ENCODE results near the gene CAPN7. TPM values are rescaled to one million over a fixed set of nuclear protein-coding genes. Genes with fewer than 3 reads are reported as not detected.

CAPN7 gene
- polyA plus RNA-seq, 3 donors: 11.7 to 20.8 (median 14.7) TPM

DNA sequence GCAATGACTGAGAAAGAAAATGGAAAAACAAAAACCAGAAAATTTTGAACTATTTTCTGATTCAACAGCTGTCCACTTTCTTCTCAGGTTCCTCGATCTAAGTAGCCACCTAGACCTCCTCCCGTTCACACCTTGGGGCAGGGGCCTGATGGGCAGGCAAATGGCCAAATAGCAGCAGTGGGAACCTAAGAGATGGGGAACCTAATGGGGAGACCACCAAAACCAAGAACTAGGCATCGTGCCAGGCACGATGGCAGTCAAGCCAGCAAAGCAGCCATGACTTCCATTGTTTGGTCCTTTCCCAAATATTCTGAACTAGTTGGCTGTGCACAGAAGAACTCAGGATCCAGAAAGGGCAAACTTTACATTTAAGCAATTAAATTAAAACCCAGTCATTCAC is 57.1 kb downstream of the CAPN7 start:
- TF ChIP-seq, protein P1, sequence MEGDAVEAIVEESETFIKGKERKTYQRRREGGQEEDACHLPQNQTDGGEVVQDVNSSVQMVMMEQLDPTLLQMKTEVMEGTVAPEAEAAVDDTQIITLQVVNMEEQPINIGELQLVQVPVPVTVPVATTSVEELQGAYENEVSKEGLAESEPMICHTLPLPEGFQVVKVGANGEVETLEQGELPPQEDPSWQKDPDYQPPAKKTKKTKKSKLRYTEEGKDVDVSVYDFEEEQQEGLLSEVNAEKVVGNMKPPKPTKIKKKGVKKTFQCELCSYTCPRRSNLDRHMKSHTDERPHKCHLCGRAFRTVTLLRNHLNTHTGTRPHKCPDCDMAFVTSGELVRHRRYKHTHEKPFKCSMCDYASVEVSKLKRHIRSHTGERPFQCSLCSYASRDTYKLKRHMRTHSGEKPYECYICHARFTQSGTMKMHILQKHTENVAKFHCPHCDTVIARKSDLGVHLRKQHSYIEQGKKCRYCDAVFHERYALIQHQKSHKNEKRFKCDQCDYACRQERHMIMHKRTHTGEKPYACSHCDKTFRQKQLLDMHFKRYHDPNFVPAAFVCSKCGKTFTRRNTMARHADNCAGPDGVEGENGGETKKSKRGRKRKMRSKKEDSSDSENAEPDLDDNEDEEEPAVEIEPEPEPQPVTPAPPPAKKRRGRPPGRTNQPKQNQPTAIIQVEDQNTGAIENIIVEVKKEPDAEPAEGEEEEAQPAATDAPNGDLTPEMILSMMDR (IDR thresholded peaks at IDR 0.05): no peak
- Mint-ChIP-seq H3K4me3 (no peak overlapping the region), H3K27me3 (ENCODE audit: low read depth in 3 of 3) (peaks cover 0 to 10% (median 2%) of the 10 kb centered on the region in 3 donors), H3K27ac (no peak overlapping the region), H3K9me3 (no peaks in the 10 kb centered on the region), H3K36me3 (peaks cover 72 to 73% of the 10 kb centered on the region in 2 donors), H3K4me1 (peaks cover 4% of the 10 kb centered on the region)
- no peaks in the 10 kb centered on the region for H3K9me3 ChIP-seq (replicated peaks in 1 of 2; ENCODE audit: control insufficient read depth in 1 of 2, insufficient read depth in 1 of 2, low read length in 2 of 2)
- 67% methylated on average over 2 of the region's 4 CpGs for WGBS (ENCODE audit: insufficient coverage)
- no peak overlapping the region for H3K4me3 ChIP-seq (replicated peaks in 1 of 3; ENCODE audit: low read depth in 2 of 3, low read length in 3 of 3)
- DNase-seq: no peak
- H3K9ac ChIP-seq (ENCODE audit: insufficient read depth, low read length, poor library complexity, severe bottlenecking): no peak overlapping the region
- H3K79me2 ChIP-seq (ENCODE audit: insufficient read depth, low read length): no peaks in the 10 kb centered on the region
- no peak overlapping the region for H3K4me2 ChIP-seq (replicated peaks; ENCODE audit: extremely low read depth, low read length, poor library complexity, severe bottlenecking)
- H4K20me1 ChIP-seq (ENCODE audit: insufficient read depth, low read length): peaks cover 82% of the 10 kb centered on the region
- no peaks in the 10 kb centered on the region for H3K27me3 ChIP-seq (ENCODE audit: control insufficient read depth in 2 of 2, insufficient read depth in 2 of 2, low read length in 2 of 2)
- peaks cover 56 to 72% of the 10 kb centered on the region in 2 donors for H3K36me3 ChIP-seq (replicated peaks in 1 of 2; ENCODE audit: control insufficient read depth in 1 of 2, insufficient read depth in 2 of 2, low read length in 2 of 2)
- H2AFZ ChIP-seq (ENCODE audit: insufficient read depth, low read depth, low read length, poor library complexity, severe bottlenecking): no peak overlapping the region
- H3K27ac ChIP-seq (ENCODE audit: low read depth in 1 of 2, low read length in 2 of 2): no peak overlapping the region
- H3K4me1 ChIP-seq (ENCODE audit: control insufficient read depth in 1 of 2, insufficient read depth in 2 of 2, low read length in 2 of 2): peaks cover 2 to 3% of the 10 kb centered on the region in 2 donors
- intact Hi-C loops (cut with micrococcal nuclease): loop anchor here in 1 of 2 donors (10.0 kb wide), 1 partner anchor 292 kb away; no protein-coding TSS in a partner anchor

DNA sequence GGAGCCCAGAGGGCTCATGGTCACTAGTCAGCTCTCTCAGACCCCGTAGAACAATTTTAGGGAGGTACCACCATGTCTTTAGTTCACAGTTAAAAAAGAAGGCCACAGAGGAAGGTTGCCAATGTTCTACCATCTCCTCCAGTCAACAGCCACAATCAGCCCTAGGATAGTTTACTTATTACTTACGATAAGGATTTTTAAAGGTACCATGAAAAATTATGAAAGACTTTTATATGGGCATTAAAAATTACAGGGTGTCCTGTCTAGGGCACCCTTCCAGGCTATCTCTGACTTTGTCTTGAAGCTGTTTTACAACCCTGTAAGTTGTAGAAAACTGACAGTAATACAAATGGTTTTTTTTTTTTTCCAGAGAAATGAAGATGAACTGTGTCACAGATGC is 57.9 kb downstream of the CAPN7 start:
- Histone ChIP-seq H3K4me2 (replicated peaks; ENCODE audit: extremely low read depth, low read length, poor library complexity, severe bottlenecking) (no peak overlapping the region), H3K4me3 (replicated peaks in 1 of 3; ENCODE audit: low read depth in 2 of 3, low read length in 3 of 3) (no peak overlapping the region), H3K27ac (ENCODE audit: low read depth in 1 of 2, low read length in 2 of 2) (no peak overlapping the region), H3K9me3 (replicated peaks in 1 of 2; ENCODE audit: control insufficient read depth in 1 of 2, insufficient read depth in 1 of 2, low read length in 2 of 2) (no peaks in the 10 kb centered on the region), H3K36me3 (replicated peaks in 1 of 2; ENCODE audit: control insufficient read depth in 1 of 2, insufficient read depth in 2 of 2, low read length in 2 of 2) (peaks cover 48 to 64% of the 10 kb centered on the region in 2 donors), H2AFZ (ENCODE audit: insufficient read depth, low read depth, low read length, poor library complexity, severe bottlenecking) (no peak overlapping the region), H3K79me2 (ENCODE audit: insufficient read depth, low read length) (no peaks in the 10 kb centered on the region), H3K27me3 (ENCODE audit: control insufficient read depth in 2 of 2, insufficient read depth in 2 of 2, low read length in 2 of 2) (no peaks in the 10 kb centered on the region), H3K9ac (ENCODE audit: insufficient read depth, low read length, poor library complexity, severe bottlenecking) (no peak overlapping the region), H3K4me1 (ENCODE audit: control insufficient read depth in 1 of 2, insufficient read depth in 2 of 2, low read length in 2 of 2) (peaks cover 10 to 11% of the 10 kb centered on the region in 2 donors), H4K20me1 (ENCODE audit: insufficient read depth, low read length) (peaks cover 82% of the 10 kb centered on the region)
- Mint-ChIP-seq H3K27me3 (ENCODE audit: low read depth in 3 of 3) (peaks cover 0 to 10% (median 2%) of the 10 kb centered on the region in 3 donors), H3K4me1 (peaks cover 12% of the 10 kb centered on the region), H3K27ac (no peak overlapping the region), H3K9me3 (no peaks in the 10 kb centered on the region), H3K36me3 (peaks cover 68 to 70% of the 10 kb centered on the region in 2 donors), H3K4me3 (no peak overlapping the region)
- TF ChIP-seq, protein P1 (IDR thresholded peaks at IDR 0.05): no peak
- WGBS (ENCODE audit: insufficient coverage): no CpG with 5 or more reads among the region's 2 CpGs
- intact Hi-C loops (cut with micrococcal nuclease): loop anchor here in 1 of 2 donors (10.0 kb wide), 1 partner anchor 291 kb away; no protein-coding TSS in a partner anchor
- no peak for DNase-seq
